ENCODE measurements around the gene PORCN.

- peak in 1 of 6 experiments; percentile 18 for TF ChIP-seq CTCF (IDR thresholded peaks at IDR 0.05)
- TF ChIP-seq POLR2A (IDR thresholded peaks at IDR 0.05), result no peak
Measured at GRCh38 chrX:48511560-48511959, 2.8 kb downstream of the PORCN start.
